Measurements from ENCODE around the gene CYP2U1. TPM values are rescaled to one million over a fixed set of nuclear protein-coding genes. Genes with fewer than 3 reads are reported as not detected.
A peak's percentile ranks its signal among the peaks of the same experiment; 100 is the strongest.

The CYP2U1 gene
- total RNA-seq, 1 donor from 2014 or later: 8.1 TPM

DNA sequence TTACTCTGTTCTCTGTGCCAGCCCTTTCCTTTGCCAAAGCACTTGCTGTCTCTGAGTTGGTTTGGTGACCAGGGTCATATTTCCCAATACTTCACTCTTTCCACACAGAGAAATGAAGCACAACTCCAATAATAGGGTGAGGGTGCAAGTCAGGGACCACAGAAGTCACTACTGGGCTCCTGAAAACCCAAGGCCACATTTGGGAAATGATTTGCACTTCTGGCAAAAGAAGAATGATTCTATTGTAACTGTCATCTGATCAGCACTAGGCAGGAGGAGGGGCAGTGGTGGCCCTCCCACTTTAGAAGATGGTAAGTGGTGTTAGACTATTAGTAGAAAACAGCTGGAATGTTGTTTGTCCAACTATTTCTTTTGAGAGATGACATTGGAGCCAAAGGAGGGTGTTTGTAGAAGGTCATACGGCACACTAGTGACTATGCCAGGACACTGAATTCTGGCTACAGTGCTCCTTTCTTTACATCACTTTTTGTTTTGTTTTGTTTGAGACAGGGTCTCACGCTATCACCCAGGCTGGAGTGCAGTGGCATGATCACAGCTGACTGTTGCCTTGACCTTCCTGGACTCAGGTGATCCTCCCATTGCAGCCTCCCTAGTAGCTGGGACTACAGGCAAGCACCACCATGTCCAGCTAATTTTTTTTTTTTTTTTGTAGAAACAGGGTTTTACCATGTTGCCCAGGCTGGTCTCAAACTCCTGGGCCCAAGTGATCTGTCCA lies 47.5 kb downstream of the CYP2U1 start:
- DNase-seq (ENCODE audit: low spot score): no peak

DNA sequence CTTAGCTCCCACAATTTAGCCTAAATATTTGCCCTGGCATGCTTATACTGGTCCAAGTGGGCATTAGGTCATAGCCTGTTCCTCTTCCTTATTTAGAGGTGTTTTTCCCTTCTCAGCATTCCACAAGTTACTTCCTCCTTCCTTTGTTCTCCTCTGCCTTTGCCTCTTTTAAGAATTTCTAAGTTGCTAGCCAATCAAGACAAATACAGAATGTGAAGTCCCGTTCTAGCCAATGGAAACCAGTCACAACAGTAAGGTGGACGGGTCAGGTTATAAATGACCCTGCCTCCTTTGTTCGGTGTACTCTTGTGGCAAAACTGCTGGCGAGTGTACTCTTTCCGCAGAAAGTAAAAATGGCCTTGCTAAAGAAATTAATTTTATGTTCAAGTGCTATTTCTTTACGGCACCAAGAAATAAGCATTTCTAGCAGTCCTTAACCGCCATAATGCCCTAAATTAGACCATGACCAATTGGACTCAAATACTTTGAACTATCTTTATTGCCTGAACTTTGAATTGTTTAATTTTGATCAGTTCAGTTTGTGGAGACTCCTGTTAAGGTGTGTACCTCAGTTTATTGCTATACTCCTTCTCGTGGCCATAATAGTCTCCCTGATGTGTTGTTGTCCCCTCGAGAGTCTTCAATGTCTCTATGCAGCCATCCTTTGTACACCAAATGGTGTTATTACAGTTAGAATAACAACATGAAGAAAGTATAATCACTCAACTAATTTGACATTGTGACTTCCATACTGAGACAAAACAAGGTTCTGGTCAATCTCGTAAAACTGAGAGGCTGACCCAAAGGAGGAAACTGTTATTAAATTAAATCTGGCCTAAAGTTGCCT lies 56.8 kb downstream of the CYP2U1 start:
- DNase-seq (ENCODE audit: low spot score): no peak

DNA sequence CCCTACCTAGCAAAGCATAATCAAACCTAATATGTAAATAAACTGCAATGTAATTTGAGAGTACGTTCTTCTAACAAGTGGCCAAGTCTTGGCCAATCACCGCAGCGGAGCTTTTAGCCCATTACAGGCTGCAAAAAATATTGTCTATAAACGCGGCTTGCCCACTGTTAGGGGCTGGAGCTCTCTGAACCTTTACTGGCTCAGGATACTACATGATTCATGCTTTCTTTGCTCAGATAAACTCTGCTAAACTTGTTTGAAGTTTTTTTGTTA lies 57.4 kb downstream of the CYP2U1 start:
- no peak for DNase-seq (ENCODE audit: low spot score)

DNA sequence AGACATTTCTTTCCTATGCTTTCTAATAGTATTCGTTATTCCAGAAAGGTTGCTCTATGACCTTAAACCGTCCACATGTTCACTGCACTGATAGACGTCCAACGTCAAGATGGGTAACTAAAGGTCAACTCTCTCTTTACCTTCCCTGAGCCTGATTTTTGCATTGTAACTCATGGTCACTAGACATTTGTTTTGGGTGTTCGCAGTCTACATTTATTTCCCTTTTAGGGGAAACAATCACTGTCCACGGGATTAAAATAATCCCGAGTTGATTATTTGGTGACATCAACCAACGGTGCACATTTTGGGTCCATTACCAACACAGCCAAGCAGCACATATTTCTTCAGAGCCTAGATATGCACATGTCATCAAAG lies 57.8 kb downstream of the CYP2U1 start:
- no peak for DNase-seq (ENCODE audit: low spot score)

DNA sequence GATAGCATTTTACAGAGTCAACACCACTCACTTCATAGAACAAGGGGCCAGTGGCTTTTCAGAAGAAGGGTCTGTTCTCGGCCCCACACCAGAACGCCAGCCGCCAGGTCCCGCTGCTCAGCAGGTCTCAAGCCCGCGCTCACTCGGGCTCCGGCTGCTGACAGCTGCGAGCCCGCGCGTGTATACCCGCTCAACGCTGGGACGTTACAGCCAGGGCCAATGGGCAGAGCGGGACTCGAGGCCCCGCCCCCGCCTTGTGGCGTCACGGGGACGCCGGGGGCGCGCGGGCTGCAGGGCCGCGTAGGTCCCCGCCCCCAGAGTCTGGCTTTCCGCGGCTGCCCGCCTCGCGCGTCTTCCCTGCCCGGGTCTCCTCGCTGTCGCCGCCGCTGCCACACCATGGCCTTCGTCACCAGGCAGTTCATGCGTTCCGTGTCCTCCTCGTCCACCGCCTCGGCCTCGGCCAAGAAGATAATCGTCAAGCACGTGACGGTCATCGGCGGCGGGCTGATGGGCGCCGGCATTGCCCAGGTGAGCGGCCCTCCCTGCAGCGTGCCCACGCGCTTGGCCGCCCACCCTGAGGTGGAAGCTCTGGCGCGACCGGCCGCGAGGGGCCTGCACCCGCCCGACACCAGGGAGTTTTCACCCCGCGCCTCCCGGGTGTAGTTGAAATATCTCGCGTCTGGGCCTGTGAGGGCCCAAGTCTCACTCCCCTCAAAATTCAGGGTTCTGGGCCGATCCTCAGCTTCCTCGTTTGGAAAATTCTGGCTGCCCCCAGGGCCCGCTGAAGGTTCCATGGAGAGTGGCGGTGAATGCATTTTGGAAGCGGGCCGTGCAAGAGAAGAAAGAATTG lies 58.4 kb downstream of the CYP2U1 start, which contains the start of gene HADH:
TSS of gene HADH (plus strand) at position 353 of the 850 bp plus-strand sequence. CDS start at position 397, 44 bp downstream.
- peak; percentile 95 for DNase-seq (ENCODE audit: low spot score)

DNA sequence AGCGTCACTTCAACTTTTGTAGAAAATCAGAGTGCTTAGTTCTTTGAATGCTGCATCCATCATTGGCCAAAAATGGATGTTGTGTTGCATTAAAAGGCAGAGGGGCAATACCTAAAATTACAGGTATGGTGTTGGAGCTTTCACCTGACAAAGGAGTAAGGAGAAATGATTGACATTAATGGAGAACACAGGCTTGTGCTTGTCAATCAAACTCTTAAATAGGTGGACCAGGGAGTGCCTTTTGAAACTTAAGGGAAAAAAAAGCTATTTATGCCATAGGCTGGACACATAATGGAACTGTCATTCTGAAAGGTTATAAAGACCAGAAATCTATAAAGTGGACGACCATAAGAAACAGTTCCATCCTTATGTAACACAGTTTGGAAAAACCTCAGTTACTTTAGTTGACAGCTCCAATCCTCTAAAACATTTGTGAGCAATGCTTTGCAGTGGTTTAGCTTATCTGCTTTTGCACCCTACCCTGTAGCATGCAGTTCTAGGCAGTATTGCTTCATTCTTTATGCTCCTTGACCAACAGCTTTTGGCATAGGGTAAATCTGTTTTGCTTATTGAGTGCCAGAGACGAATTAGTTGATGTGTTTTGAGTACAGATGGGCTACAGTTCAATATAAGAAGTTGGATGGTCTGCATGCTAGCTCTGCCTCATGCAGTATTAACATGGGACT lies 60.7 kb downstream of the CYP2U1 start:
- DNase-seq (ENCODE audit: low spot score): no peak

DNA sequence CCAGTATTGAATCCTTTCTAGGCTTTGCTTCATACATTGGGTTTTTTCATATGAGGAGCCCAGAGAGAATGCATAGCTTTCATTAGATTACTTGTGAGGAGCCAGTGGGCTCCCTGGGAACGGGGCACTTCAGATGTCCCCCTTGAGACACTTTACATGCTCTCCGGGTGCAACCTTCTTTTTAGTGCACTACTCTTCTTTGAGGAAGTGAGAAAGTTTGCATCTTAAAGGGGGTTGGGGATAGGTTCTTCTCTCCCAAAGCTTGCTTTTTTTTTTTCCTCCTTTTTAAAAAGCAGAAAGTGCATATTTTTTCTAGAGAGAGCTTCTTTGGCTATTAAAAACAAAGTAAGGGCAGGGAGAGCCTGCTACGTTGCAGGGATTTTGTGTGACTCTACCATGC lies 62.6 kb downstream of the CYP2U1 start:
- DNase-seq (ENCODE audit: low spot score): no peak

DNA sequence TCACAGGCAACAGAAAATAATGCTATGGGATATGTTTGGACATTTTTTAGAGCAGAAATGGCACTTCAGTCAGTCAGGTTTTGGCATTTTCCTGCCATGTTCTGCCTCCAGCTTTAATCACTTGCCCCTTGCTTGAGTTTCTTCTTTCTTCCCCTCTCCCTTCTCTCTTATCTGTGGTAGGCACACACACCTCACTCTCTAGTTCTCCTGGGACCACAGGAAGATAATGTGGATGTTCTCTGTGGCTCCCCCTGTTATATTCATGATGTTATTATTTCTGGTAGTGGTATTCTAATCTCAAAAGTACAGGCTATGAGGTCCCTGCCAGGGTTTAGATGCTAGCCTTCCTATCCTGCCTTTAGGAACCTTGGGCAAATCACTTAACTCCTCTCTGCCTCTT lies 63.5 kb downstream of the CYP2U1 start:
- no peak for DNase-seq (ENCODE audit: low spot score)

DNA sequence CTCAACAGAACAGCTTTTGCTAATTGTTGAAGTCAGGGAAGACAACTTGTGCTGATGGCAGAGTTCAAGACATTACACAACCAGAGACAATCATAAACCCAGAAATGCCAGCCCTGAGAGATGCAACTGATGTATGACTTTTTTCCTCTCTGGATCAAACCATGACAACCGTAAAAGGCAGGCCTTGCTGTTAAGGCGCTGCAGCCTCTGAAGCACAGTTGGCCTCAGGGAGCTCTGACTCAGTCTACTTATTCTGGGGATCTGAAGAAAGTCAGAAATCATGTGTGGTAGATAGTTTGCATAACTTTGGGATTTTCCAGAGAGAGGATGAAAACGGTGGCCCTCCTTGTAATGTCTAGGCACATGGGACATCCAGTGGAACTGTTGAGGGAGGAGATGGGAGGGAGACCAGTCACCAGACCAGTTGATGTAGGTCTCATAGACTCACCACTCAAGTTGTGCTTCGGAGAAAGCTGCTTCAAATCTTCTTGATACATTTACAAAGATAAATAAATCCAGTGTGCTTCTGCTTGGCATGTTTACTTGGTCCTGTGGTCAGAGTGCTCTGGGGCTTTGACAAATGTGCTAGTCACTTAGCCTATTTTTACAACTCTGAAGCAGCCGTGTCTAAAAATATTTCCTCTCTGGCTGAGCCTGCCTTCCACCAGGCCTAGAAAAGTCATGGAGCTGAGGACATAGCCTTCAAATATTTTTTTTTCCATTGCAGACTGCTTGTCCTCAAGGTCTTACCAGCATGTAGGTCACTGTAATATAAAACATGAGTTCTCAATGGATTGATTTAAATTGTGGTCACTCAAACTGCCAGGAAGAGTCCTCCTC lies 65.8 kb downstream of the CYP2U1 start:
- DNase-seq (ENCODE audit: low spot score): peak; percentile 14

DNA sequence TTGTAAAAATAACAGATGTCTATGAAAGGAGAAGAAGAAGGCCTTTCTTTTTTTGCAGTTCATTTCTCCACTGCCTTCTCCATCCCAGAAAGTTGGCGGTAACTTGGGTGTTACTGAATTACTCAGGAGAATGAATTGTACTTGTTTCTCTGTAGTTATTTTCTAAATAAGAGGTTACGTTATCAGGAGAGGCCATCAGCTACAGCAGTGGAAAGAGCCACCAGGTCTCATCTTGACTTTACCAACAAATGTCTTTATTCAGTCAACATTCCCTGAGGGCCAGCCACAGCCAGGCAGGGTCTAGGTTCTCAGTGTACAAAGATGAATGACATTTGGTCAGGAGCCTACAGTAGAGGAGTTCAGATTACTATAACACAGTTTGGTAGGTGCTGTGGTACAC lies 66.4 kb downstream of the CYP2U1 start:
- DNase-seq (ENCODE audit: low spot score): no peak

DNA sequence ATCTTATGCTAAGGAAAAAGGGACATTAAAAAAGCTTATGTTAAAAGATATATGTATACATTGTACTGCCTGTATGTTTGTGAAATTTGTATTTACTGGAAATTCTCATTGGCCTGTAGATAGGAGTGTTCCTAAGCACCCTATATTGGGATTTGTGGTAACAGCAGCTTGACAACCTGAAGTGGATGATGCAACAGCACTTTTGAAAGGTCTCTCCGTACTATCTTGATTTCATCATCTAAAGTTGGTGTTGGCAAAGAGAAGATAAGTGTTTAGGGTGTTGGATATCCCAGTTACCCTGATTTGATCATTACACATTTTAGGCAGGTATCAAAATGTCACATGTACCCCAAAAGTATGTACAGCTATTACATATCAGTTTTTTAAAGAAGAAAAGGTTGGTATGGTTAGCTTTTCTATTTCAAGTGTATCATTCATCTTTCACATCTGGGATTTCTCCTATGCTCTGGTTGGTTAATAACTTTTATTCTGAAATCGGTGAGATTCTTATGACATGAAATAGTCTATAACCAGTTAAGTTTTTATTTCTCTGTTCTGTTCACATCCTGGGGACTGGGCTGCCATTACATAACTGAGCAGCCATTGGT lies 68.7 kb downstream of the CYP2U1 start:
- DNase-seq (ENCODE audit: low spot score): no peak

DNA sequence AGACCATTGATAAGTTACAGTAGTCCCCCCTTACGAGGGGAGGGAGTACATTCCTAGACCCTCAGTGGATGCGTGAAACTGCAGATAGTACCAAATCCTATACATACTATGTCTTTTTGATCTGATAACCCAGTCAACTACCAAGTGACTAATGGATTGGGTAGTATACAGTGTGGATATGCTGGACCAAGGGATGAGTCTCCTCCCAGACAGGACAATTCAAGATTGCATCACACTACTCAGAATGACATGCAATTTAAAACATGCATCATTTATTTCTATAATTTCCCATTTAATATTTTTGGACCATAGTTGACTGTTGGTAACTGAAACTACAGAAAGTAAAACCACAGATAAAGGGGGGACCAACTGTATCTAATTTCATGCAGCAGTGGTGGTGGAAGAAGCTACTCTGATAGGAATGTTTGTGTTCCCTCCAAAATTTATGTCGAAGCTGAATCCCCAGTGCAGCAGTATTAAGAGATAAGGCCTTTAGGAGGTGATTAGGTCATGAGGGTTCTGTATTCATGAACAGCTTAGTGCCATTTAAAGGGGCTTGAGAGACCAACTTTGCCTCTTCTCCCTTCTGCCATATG lies 70.3 kb downstream of the CYP2U1 start:
- no peak for DNase-seq (ENCODE audit: low spot score)

Other genes starting within 250 kb of the CYP2U1 start
- gene PAPSS1, start 211.3 kb upstream of the CYP2U1 start, total RNA-seq: 53.8 TPM
- 76.1 TPM for gene SGMS2, start 106.6 kb upstream of the CYP2U1 start, total RNA-seq
- 47.5 TPM for gene HADH, start 58.3 kb downstream of the CYP2U1 start, total RNA-seq
- 5.2 TPM for gene LEF1, start 237.4 kb downstream of the CYP2U1 start, total RNA-seq

All from mucosa of gallbladder (tissue), 1 donor.